GM18867 (cell line): ENCODE data around the gene KRT8.
"Not testable (repeated sequence)": the region's sequence is repeated elsewhere in the genome, so short reads cannot be mapped to it uniquely, and the experiment has no call there.

ENCODE experiments used
- ATAC-seq: cut with Tn5 transposase; IDR thresholded peaks from one replicate; pipeline ENCODE4 v1.9.1; 2021; ENCODE audit warnings: mild to moderate bottlenecking, moderate library complexity; ENCODE audit not compliant: unreplicated experiment

Gene KRT8

DNA sequence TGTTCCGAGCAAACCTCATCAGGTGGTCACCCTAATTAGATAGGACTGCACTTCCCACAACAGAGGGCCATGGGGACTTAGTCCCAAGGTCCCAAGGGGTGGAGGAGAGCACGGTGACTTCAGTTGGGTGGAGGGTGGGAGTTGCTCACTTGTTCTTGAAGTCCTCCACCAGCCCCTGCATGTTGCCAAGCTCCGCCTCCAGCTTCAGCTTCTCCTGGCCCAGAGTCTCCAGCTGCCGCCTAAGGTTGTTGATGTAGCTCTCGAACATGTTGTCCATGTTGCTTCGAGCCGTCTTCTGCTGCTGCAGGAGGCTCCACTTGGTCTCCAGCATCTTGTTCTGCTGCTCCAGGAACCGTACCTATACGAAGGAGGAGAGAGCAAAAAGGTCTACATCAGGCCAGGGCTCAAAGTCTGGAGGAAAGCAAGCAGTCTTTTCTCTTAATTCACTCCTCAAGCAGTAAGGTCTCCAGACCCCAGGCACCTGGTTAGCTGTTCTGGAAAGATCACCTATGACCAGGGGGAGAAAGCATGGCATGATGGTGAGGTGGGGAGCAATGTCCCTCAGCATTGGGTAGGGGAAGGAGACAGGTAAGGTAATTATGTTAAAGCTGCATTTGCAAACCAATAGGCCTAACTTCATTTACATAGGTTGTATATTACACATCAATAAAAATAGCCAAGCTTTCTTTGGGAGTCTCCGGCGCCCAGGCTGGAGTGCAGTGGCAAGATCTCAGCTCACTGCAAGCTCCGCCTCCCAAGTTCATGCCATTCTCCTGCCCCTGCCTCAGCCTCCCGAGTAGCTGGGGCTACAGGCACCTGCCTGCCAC is 2.9 kb downstream of the KRT8 start:
- ATAC-seq, result no peak

DNA sequence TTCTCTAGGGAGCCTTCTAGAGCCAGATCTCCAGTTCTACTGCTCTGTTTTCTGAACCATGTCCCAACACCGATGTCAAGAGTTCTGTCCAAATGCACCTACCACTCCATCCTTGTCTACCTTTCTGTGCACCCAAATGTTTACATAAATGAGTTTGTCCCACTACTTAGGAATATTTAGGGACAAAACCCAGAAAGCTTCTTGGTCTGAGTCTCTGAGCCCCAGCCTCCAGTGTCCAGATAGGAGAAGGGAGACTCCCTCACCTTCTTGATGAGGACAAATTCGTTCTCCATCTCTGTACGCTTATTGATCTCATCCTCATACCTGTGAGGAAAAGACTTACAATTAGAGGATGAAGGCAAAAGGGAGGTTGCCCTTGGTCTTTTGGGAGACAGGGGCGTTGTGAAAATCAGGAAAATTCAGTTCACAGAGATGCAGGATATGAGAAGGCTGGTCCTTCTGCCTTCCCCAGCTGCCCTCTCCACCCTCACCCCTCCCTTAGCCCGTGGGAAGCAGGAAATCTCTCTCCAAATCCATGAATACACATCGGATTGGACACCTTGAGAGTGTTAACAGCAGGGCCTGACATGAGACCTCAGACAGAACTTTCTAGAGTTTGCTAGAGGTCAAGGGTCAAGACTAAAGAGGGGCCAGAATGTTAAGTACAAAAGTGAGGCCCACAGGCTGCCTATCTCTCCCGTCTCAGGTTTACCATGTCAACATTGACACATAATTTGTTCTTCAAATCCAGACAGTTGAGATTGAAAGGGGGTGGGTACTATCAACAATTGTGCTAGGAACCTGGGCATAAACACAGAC is 3.8 kb downstream of the KRT8 start:
- ATAC-seq, result no peak

DNA sequence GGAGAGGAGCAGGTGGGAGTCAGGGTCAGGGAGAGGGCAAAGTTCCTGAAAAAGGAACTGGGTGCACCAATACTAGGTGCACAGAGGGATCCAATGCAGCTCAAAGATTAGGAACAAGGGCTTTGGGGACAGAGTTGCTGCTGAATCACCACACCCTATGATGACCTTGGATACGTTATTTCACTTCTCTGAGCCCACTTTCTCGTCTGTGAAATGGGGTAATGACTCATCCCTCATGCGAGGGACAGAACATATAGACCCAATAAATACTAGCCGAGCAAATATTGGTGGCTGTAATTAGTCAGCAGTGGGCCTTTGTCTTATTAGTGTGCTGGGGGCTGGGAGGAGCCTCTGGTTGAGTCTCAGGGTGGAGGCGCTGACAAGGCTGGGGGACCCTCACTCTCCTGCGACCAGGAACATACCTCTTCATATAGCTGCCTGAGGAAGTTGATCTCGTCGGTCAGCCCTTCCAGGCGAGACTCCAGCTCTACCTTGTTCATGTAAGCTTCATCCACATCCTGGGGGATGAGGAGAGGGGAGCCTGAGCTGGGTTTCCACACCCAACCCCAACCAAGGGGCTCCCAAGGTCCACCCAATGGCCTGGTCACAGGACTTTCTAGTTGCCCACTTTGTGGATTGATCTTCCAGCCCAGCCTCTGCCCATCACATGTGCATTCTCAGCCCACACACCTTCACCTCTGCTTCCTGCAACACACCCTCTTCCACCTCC is 4.5 kb downstream of the KRT8 start:
- no peak for ATAC-seq

- ATAC-seq, result no peak
These were observed 5.4 kb downstream of the KRT8 start for GRCh38 chr12:52899338-52900035.

GRCh38 chr12:52896190-52897100 is 8.4 kb downstream of the KRT8 start:
- ATAC-seq, result no peak

GRCh38 chr12:52895726-52896189 is 9.1 kb downstream of the KRT8 start:
- no peak for ATAC-seq

DNA sequence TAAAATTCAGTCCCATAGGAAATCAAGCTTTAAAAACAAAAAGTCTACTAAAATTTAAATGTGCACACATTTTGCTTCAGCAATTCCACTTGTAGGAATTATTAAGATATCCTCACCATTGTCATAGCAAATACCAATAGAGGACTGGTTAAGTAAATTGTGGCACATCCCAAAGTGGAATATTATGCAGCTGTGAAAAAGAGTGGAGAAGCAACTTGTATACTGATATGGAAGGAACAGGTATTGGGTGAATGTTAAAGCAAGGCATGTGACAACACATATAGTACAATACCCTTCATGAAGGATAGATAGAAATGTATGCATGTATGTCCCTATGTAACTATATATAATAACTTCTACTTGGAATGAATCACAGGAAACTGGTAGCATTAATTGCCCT is 11.9 kb downstream of the KRT8 start:
- no peak for ATAC-seq

- no peak for ATAC-seq
These were observed 12.5 kb downstream of the KRT8 start for GRCh38 chr12:52892207-52892852.

- no peak for ATAC-seq
These were observed 13.8 kb downstream of the KRT8 start for GRCh38 chr12:52891044-52891443.

DNA sequence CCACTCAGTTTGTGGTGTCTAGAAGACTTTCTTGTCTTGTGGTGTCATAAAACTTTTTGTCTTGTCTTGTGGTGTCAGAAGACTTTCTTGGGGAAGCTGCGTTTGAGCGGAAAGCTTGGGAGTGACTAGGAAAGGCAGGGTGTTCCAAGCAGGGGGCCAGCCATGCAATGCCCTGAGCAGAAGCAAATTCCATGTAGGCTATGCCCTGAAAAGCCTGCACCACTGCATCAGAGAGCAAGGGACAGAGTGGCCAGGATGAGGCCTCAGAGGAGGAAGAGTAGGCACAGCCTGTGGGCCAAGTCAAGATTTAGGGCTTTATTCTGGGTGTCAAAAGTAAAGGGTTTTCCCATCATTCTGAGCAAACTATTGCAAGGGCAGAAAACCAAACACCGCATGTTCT is 14.5 kb downstream of the KRT8 start:
- ATAC-seq, result no peak

- no peak for ATAC-seq
These were observed 20.2 kb downstream of the KRT8 start for GRCh38 chr12:52884526-52885293.

DNA sequence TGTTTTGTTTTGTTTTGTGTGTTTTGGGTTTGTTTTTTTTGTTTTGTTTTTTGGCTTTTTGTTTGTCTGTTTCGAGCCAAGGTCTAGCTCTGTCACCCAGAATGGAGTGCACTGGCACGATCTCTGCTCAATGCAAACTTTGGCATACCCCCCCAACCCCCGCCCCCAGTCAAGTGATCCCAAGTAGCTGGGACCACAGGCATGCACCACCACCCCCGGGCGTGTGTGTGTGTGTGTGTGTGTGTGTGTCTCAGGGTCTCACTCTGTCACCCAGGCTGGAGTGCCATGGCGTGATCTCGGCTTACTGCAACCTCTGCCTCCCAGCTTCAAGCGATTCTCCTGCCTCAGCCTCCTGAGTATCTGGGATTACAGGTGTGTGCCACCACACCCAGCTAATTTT is 24.4 kb downstream of the KRT8 start:
- ATAC-seq, result not testable (repeated sequence)

DNA sequence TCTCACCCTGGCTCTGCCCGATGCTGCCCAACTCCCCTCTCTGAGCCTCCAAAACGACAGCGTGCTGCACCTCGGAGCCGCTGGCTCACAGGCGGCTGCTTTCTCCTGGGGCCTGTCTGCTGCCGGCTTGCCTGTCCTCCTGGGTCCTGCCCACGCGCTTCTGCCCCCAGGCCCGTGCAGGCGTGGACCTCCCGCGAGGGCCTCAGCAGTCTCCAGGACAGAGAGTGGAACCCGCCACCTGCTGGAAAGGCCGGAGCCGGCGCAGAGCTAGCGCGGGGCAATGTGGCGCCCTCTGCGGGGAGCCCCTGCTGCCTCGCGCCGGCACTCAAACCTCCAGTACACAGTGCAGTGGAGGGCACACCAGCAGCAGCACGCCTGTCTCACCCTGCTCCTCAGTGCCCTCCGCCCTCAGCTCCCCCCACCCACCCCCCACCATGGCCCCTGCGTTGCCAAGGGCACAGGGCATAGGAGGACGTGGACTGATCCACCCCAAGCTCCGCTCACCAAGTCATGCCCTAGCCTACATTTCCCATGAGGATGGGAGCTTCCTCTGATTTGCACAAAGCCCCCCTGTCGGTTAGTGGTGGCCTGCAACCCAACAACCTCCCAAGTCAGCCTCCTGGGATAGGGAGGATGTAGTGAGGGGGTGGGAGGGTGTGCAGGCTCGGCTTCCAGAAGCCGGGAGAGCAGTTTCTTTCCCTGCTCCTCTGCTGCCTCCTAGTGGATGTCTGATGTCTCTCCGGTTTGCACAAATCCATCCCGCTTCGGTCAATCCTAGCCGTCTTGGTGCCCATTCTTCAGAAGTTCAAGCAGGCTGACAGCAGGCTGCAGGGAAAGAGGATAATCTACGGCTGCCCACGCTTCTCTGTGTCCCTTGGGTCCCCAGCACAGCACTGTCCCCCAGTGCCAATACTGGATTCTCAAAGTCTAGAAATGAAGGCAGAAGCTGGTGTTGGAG is 25.2 kb downstream of the KRT8 start:
- ATAC-seq, result peak; percentile 69

DNA sequence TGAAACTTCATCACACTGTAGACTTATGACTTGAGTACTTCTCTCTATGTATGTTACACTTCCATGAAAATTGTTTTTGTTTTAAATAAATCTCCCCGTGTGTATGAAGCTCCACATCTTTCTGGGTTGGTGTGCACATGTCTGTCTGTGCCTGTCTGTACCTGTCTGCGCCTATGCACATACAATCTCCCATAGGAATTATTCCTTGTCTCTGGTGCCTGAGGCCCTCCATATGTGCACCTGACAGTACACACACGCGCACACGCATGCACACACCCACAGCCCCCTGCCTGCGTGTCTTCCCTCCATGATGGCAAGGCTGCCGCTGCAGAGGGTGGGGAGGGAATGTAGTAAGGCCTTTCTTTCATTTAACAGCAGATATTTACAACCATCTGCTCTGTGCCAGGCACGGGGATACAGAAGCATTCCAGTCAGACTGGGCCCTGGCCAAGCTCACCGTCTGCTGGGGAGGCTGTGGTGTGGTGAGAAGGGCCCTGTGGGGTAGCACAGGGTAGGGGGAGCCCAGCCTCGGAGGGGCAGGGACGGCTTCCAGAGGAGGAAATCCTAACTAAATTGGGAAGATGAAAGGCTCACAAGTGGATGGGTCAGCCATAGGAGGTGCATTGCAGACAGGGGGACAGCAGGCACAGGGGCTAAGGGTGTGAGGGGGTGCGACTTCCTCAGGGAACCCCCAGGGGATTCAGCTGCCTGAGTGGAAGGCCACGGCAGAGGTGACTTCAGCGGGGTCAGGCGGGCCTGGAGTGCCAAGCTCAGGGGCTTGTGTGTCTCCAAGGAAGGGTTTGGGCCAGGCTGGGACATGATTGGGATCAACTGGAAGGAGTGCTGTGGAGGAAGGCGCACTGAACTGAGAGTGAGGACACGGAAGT is 26.1 kb downstream of the KRT8 start:
- ATAC-seq, result no peak

DNA sequence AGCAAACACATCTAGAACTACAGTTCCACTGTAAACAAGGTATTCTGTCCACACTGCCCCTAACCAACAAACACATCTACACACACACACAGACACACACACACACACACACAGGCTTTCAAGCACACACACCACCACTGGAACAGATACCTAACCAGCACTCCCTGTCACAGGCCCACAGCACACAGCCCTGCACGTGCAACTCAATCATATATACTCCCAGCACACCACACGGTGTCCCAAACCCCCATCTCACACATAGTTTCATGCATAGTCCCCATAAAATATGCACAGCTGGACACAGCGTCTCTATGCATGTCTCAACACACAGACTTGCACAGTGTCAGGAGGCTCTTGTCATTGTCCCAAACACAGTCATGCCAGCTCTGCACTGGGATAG is 27.6 kb downstream of the KRT8 start:
- ATAC-seq, result no peak

DNA sequence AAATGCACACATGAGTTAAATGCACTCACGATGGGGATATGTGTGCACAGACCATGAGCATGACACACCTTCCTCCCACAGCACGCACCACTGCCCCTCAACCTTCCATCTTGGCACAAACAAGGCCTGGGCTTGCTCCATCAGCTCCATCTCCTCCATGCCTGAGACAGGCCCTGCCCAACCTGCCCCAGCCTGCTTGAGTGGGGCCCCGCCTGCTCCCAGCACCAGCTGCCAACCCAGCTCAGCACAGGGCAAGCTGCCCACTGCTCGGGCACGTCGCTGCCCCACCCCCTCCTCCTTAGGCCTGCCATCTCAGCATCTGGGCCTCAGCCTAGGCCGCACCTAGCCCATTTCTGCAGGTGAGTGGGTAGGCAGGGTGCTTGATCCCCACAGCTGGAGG is 28.5 kb downstream of the KRT8 start:
- ATAC-seq, result no peak
